ENCODE data around the gene LHFPL5. TPM values are rescaled to one million over a fixed set of nuclear protein-coding genes. Genes with fewer than 3 reads are reported as not detected.

LHFPL5 gene
- total RNA-seq, 2 donors from 2014 or later, result not detected

GRCh38 chr6:35817515-35817914, 12.4 kb downstream of the LHFPL5 start:
- no peak for DNase-seq
- H3K27me3 Mint-ChIP-seq (ENCODE audit: insufficient read depth), result no peaks in the 10 kb centered on the region
- Histone ChIP-seq H3K36me3 (ENCODE audit: control insufficient read depth, insufficient read depth, low read length) (no peaks in the 10 kb centered on the region), H3K9ac (ENCODE audit: extremely low read depth, low read length, poor library complexity, severe bottlenecking) (no peak overlapping the region), H3K4me1 (ENCODE audit: control insufficient read depth, insufficient read depth, low read length) (no peaks in the 10 kb centered on the region), H3K27ac (ENCODE audit: low read depth, low read length) (no peak overlapping the region), H3K9me3 (ENCODE audit: control insufficient read depth, low read length) (peaks cover 7% of the 10 kb centered on the region), H3K27me3 (ENCODE audit: control insufficient read depth, insufficient read depth, low read length, poor library complexity, severe bottlenecking) (no peaks in the 10 kb centered on the region), H3K4me3 (ENCODE audit: low read length) (no peak overlapping the region)
- no peaks in the 10 kb centered on the region for H3K4me1 Mint-ChIP-seq
- no peaks in the 10 kb centered on the region for H3K36me3 Mint-ChIP-seq (ENCODE audit: low read depth)
- no peak overlapping the region for H3K4me3 Mint-ChIP-seq
- peaks cover 11% of the 10 kb centered on the region for H3K9me3 Mint-ChIP-seq
- H3K27ac Mint-ChIP-seq, result no peak overlapping the region
- TF ChIP-seq CTCF (conservative IDR thresholded peaks at IDR 0.05), result no peak

GRCh38 chr6:35823601-35824000, 18.4 kb downstream of the LHFPL5 start:
- Histone ChIP-seq H3K9ac (ENCODE audit: extremely low read depth, low read length, poor library complexity, severe bottlenecking) (no peak overlapping the region), H3K36me3 (ENCODE audit: control insufficient read depth, insufficient read depth, low read length) (no peaks in the 10 kb centered on the region), H3K9me3 (ENCODE audit: control insufficient read depth, low read length) (no peaks in the 10 kb centered on the region), H3K4me3 (ENCODE audit: low read length) (no peak overlapping the region), H3K27ac (ENCODE audit: low read depth, low read length) (no peak overlapping the region), H3K4me1 (ENCODE audit: control insufficient read depth, insufficient read depth, low read length) (no peaks in the 10 kb centered on the region), H3K27me3 (ENCODE audit: control insufficient read depth, insufficient read depth, low read length, poor library complexity, severe bottlenecking) (no peaks in the 10 kb centered on the region)
- 86% methylated on average over 2 of the region's 2 CpGs; no CpG with 5 or more reads in 1 of the 2 experiments for WGBS, 2 experiments (ENCODE audit: insufficient coverage in 1 of 2, insufficient read length in 1 of 2)
- no peak for DNase-seq
- no peak for TF ChIP-seq CTCF (conservative IDR thresholded peaks at IDR 0.05)
- Mint-ChIP-seq H3K4me1 (no peaks in the 10 kb centered on the region), H3K27me3 (ENCODE audit: insufficient read depth) (no peaks in the 10 kb centered on the region), H3K36me3 (ENCODE audit: low read depth) (no peaks in the 10 kb centered on the region), H3K4me3 (no peak overlapping the region), H3K9me3 (no peaks in the 10 kb centered on the region), H3K27ac (no peak overlapping the region)

- Mint-ChIP-seq H3K27ac (no peak overlapping the region), H3K9me3 (peaks cover 2% of the 10 kb centered on the region), H3K4me3 (no peak overlapping the region), H3K27me3 (ENCODE audit: insufficient read depth) (no peaks in the 10 kb centered on the region), H3K36me3 (ENCODE audit: low read depth) (no peaks in the 10 kb centered on the region), H3K4me1 (no peaks in the 10 kb centered on the region)
- WGBS, 2 experiments (ENCODE audit: insufficient coverage in 1 of 2, insufficient read length in 1 of 2), result 93% methylated on average over 5 of the region's 5 CpGs
- no peak for DNase-seq
- H3K27me3 ChIP-seq (ENCODE audit: control insufficient read depth, insufficient read depth, low read length, poor library complexity, severe bottlenecking), result no peaks in the 10 kb centered on the region
- no peak for TF ChIP-seq CTCF (conservative IDR thresholded peaks at IDR 0.05)
- no peaks in the 10 kb centered on the region for H3K9me3 ChIP-seq (ENCODE audit: control insufficient read depth, low read length)
- H3K4me3 ChIP-seq (ENCODE audit: low read length), result no peak overlapping the region
- H3K27ac ChIP-seq (ENCODE audit: low read depth, low read length), result no peak overlapping the region
- no peak overlapping the region for H3K9ac ChIP-seq (ENCODE audit: extremely low read depth, low read length, poor library complexity, severe bottlenecking)
- no peaks in the 10 kb centered on the region for H3K36me3 ChIP-seq (ENCODE audit: control insufficient read depth, insufficient read depth, low read length)
- no peaks in the 10 kb centered on the region for H3K4me1 ChIP-seq (ENCODE audit: control insufficient read depth, insufficient read depth, low read length)
Observed at GRCh38 chr6:35824552-35825192, 19.5 kb downstream of the LHFPL5 start.
